GM12865 (cell line): ENCODE results near the gene MRPL52.

Experiments used
- DNase-seq: peaks from one replicate; pipeline ENCODE4 v3.0.0; 2010; ENCODE audit warnings: low read depth
- H3K4me3 ChIP-seq: 2 replicates; pipeline ENCODE4 v1.5.1; 2011; ENCODE audit warnings: mild to moderate bottlenecking, low read depth, low read length, control low read depth
- CTCF ChIP-seq: IDR thresholded peaks from 2 replicates; pipeline ENCODE4 v1.5.1; 2011; ENCODE audit warnings: low read length, control low read depth, low read depth, inconsistent platforms; ENCODE audit not compliant: insufficient read depth; ENCODE audit errors: missing control alignments

Gene MRPL52

DNA sequence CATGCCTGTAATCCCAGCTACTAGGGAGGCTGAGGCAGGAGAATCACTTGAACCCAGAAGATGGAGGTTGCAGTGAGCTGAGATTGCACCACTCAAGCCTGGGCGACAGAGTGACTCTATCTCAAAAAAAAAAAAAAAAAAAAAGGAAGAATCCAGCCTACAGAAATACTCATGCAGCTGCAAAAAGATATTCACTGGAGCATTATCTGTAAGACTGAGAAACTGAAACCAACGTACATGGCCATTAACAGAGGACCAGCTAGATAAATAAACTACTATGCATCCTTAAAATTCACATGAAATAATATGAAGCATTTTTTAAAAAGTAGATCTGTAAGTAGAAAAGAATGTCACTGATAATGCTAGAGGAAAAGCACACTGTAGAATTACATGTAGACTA lies 18.0 kb upstream of the MRPL52 start:
- DNase-seq: peak; percentile 44
- no peak for TF ChIP-seq CTCF
- H3K4me3 ChIP-seq: peak overlapping the region; percentile 20

GRCh38 chr14:22812744-22813143 lies 16.9 kb upstream of the MRPL52 start:
- no peak for TF ChIP-seq CTCF
- DNase-seq: no peak
- no peak overlapping the region for H3K4me3 ChIP-seq

- DNase-seq: no peak
- TF ChIP-seq CTCF: no peak
- H3K4me3 ChIP-seq: no peak overlapping the region
These were observed 16.5 kb upstream of the MRPL52 start for GRCh38 chr14:22813145-22813544.

- no peak for DNase-seq
- no peak overlapping the region for H3K4me3 ChIP-seq
- TF ChIP-seq CTCF: no peak
These were observed 15.3 kb upstream of the MRPL52 start for GRCh38 chr14:22814373-22814772.

GRCh38 chr14:22814941-22815713 lies 14.6 kb upstream of the MRPL52 start, which contains the start of gene SLC7A7:
Gene SLC7A7 (minus strand): TSS chr14:22815435. CDS start chr14:22813398, 2,037 bp downstream.
- TF ChIP-seq CTCF: no peak
- no peak within 1 kb of the TSS; the same call in 1 of the 2 replicates for H3K4me3 ChIP-seq
- no peak for DNase-seq

DNA sequence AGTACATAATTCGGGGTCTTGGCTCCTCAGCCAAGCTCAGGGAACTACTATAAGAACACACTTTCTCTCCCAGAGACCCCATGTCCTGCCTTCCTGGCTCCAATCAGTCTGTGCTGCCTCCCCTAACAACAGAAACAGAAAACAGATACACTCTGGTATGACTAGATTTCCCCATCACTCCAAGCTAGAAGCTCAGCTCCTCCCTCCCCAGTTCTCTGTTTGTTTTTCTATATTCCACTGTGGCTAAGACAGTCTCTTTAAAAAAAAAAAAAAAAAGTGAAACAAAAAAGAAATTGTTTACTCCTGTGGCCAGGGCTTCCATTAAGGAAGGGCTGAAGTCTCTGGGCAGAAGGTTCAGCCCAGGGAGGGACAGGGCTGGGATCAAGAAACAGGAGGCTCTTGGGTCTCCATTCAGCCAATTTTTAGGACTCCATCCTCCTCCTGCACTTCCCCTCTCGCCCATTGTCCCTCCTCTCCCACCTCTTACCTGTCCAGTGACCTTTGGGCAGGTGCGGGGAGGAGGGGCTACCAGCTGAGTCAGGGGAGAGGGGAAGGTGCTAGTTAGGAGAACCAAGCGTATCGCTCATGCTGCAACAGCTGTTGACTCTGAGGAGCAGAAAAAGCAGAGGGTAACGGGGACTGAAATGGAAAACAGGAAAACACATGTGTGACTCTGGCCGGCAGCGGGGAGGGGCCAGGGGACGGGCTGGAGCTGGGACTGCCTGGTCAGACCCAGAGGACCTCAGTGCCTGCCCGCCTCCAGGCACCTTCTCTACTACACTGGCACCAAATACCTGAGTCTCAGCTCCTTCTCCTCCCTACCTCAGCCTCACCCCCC lies 10.3 kb upstream of the MRPL52 start:
- peak; percentile 72 for DNase-seq

More for the DNA sequence above, 10.3 kb upstream of the MRPL52 start:
- H3K4me3 ChIP-seq: peak overlapping the region; percentile 43
- no peak for TF ChIP-seq CTCF
